22Rv1 (cell line): ENCODE data around the gene MYH16.

Experiments
- CTCF ChIP-seq: fragments of 450-650 bp; IDR thresholded peaks from 2 replicates; pipeline ENCODE4 v1.5.1; 2017; ENCODE audit warnings: mild to moderate bottlenecking
- ZFX ChIP-seq: fragments of 450-650 bp; IDR thresholded peaks from 2 replicates; pipeline ENCODE4 v1.6.1; 2017; ENCODE audit warnings: antibody characterized with exemption, borderline replicate concordance

GRCh38 chr7:99253369-99253768 is 19.3 kb upstream of the MYH16 start:
- TF ChIP-seq CTCF (no peak), ZFX (no peak)
